HG02840 (cell line): ENCODE results near the gene ACOXL.

Experiments used
- ATAC-seq: cut with Tn5 transposase; IDR thresholded peaks from one replicate; pipeline ENCODE4 v1.9.1; 2021; ENCODE audit warnings: mild to moderate bottlenecking, moderate library complexity, moderate number of reproducible peaks; ENCODE audit not compliant: unreplicated experiment, low FRiP score

The ACOXL gene

DNA sequence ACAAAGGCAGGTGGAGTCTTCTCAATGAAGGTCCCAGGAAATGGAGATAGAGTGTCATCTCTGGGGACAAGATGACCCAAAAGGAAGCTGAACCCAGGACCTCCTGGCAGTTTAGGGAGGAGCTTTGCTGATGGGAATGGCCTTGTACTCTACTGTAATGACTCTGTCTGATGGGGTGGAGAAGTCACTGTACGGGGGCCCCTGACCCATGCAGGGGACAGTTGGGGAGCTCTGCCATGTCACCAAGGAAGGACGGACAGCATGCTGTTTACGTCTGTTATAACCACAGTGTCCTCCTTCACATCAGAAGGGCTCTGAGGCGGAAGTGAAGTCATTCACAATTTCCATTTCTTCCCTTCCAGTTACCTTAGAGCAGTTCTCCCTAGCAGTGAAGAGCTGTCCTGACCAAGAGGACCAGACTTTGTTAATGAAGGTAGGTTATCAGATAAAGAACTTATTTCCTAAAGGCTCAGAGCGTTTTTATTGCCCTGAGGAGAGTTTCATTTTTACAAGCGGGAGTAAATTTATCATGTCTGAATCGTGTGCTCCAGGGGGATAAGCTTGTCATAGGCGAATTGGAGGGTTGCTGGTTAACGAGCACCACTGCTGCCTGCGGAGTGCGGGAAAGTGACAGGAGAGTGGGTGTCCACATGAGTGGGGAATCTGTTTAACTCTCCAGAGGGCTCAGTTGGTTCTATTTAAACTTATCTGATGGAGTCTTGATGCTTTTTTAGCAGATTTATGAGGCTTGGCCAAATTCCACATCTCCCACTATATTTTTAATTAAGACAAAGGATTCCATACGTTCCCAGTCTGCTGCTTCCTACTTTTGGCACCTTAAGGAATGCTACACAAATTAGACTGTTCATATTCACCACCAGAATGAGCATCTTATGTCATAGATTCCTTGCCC is 316.7 kb downstream of the ACOXL start:
- no peak for ATAC-seq

GRCh38 chr2:111049792-111050640 is 317.6 kb downstream of the ACOXL start:
- peak; percentile 53 for ATAC-seq

DNA sequence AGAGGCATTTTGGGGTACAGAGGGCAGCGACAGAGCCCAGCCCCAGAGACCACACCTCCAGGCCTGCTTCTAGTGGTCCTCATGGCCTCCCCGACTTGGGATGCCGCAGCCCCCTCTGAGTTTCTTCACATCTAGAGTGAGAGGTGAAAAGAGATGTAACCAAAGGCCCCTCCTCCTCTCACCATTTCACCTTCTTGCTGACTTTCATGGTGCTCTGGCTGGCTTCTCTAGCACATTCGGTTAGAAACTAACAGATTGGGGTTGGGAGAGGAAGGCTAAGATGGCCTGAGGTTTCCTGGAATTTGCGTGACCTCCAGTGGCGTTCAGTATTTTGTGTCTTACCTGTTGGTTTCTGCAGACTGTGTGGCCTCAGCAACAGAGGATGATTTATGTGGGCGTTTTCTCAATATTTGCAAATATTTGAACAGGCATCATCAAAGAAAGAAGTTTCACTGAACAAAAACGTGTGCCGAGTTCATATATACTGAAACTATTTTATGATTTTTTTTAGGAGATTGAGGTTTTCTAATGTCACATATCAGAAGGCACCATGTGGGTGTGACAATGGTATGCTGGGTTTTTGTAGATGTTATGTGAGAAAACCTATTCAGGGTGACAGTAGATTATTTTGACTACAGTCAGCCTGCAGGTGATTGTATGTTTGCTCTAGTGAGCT is 318.5 kb downstream of the ACOXL start:
- no peak for ATAC-seq

DNA sequence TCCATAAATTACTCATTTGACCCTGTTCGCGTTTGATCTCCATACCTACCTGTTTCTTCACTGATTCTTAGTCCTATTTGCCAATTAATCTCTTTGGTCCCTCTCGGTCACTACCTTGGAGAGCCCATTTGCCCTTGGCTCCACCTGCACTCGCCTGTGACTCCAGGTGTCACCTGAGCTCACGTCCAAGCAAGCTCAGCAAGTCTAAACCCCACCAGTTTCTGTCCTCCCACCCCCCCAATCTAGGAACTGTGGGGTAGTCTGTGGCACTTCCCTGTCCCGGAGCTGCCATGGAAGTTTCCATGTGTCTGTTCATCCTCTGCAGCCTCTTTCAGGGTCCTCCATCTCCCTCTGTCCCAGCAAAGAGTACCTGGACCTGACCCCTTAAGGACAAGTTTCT is 320.2 kb downstream of the ACOXL start:
- ATAC-seq: no peak

DNA sequence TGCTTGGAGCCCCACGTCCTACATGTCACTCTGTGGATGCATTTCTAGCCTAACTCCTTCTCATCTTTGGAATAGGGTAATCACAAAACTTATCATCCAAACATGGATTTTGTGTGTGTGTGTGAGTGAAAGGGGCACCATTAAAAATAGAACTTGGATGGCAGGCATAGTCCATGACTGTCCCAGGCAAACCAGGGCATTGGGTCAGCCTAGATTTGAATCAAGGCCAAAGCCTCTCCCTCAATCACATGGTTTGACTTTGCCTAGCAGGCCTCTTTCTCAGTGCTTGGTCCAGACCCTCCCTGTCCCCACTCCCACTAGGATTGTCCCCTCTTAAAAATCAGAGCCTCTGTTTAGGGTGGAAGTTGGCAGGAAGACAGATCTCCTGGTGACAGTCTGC is 320.9 kb downstream of the ACOXL start:
- no peak for ATAC-seq

GRCh38 chr2:111053825-111054515 is 321.6 kb downstream of the ACOXL start:
- ATAC-seq: no peak

DNA sequence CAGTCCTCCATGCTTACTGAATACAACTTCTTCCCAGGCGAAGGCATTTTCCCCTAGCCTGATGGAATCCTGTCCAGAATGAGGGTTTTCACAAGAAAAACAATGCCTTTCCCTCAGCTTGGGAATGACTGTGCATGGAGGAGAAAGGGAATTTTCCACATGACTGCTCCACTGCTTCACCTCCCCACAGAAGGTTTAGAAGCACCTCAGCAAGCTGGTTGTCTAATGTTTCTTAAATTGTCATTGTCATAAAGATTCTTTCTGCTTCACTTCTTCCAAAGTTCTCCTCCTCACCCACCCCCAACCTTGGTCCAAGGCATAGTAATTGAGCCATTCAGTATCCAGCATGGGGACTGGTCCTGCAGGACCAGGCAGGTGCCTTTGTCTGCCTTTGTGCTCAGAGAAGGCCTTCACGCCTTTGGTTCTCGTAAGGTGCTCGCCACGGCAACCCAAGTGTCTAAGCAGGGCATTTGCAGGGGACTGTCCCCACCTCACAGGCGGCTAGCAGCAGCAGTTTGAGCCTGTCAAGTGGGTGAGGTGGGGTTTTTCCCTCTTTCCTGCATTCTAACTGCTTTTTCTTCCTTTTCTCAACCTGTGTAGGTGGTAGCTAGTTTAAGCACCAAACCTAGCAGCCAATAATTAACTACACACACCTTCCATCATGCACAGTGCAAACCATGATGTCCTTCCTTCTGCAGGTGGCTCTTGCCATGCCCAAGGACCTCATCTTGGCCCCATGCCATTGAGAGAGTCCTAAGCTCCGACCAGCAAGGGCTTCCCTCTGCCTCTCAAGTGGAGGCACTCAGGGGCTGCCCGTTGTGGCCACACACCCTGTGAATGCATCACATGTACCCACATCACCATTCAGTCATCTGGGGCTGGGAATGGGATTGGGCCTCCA is 322.7 kb downstream of the ACOXL start:
- peak; percentile 55 for ATAC-seq

DNA sequence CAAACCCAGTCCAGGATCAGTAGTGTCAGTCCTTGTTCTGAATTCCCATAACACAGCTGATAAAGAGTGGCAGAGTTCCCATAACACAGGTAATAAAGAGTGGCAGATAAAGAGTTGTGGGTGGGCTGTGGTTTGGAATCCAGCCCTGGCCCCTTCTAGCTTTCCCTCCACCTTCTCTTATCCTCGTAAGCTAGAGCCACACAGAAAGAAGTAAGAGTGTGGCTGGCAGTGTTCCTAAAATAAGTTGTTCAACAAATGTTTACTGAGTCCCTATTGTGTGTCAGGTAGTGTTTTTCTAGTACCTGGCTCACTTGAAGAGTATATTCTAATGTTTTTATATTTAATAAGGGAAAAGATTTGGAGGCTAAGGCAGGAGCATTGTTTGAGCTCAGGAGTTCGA is 323.4 kb downstream of the ACOXL start:
- no peak for ATAC-seq

DNA sequence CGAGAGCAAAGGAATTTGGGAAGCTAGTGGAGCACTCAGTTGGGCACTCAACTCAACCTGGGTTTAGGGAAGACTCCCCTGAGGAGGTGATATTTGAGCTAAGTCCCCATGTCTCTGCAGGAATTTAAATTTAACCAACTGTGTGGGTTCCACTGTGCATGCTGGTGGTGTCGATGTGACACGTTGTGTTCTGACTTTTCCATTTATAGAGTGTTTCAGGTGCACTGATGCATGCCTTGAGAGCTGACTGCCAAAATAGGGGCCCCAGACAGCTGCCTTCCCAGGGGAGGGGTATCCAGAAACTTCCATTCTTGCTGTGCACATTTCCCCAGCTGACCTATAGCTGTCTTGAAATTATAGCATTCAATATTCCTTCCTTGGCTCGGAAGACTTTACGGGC is 324.7 kb downstream of the ACOXL start:
- no peak for ATAC-seq

DNA sequence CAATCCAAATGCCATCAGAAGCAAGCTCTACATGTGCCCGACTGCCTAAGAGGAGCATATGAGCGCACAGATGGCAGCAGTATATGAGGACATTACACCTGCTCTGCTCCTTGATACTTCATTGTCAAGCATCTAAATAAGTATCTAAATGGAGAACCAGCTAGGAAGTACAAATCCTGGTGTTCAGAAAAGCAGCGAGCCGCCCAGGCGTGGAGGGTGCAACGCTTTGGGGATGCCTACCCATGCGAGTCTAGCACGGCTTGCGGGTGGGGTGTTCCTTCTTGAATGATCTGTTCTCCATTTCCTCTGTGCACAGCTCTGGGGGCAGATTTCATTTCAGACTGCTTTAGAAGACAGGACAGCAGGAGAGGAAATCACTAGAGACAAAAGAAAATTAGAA is 325.3 kb downstream of the ACOXL start:
- ATAC-seq: no peak

GRCh38 chr2:111058264-111058663 is 325.9 kb downstream of the ACOXL start:
- no peak for ATAC-seq

GRCh38 chr2:111061191-111061590 is 328.8 kb downstream of the ACOXL start:
- no peak for ATAC-seq

DNA sequence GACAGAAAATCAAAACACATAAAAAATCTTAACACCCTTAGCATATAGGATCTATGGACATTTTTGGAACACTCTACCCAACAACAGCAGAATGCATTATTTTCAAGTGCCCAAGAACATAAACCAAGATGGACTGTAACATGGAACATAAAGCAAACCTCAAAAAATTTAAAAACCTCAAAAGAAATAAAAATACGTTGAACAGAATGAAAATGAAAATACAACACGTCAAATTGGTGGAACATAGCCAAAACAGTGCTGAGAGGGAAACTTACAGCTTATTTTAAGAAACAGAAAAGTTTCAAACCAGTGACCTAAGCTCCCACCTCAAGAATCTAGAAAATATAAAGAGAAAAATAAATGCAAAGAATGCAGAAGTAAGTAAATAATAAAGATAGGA is 330.0 kb downstream of the ACOXL start:
- ATAC-seq: no peak

DNA sequence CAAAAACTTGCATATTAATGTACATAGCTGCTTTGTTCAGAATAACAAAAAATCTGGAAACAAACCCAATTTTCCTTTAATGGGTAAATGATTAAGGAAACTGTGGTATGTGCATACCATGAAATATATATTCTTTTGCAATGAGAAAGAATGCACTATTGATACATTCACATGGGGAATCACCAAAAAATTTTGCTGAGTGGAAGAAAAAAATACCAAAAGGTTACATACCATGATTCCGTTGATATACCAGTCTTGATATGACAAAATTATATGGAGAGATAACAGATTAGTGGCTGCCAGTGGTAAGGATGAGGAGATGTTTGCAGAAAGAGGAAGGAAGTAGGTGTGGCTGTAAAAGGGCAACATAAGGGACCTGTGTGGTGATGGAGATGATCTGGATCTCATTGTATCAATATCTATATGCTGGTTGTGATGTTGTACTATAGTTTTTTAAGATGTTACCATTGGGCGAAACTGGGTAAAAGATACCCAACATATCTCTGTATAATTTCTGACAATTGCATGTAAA is 333.8 kb downstream of the ACOXL start:
- no peak for ATAC-seq

DNA sequence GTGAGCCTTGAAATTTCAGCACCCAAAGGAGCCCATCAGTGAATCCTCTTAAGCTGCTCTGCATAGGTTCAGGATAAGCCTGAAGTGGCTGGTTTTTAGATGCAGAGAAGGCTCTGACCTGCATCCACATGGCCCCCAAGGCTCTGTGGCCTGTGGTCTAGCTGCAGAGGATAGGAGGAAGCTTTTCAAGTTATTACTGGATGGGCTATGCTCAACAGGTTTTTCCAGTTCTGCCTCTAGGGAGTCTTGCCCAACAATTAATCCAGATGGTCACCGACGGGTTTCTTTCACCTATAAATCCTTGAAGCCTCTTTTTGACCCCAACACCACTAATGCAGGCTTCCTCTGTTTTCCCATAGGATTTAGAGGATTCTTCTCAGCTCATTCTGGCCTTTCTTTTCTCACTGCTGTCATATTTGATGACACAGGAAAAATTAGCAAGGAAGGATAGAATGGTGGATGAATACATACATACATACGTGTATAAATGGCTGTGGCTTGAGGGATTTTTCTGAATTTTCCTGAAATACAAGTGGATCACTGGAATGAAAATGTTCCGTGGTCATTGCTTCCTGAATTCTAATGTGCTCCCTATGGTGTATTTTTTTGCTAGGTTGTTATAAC is 336.2 kb downstream of the ACOXL start:
- ATAC-seq: no peak

GRCh38 chr2:111069722-111070121 is 337.3 kb downstream of the ACOXL start:
- no peak for ATAC-seq

- ATAC-seq: no peak
Measured at GRCh38 chr2:111071600-111072171, 339.3 kb downstream of the ACOXL start.

GRCh38 chr2:111072220-111072871 is 340.0 kb downstream of the ACOXL start:
- ATAC-seq: no peak
